DND-41 (cell line): Measurements from ENCODE around the gene TCF12.

Source experiments
- CTCF ChIP-seq: IDR thresholded peaks from 2 replicates; pipeline ENCODE4 v1.5.1; 2012; ENCODE audit warnings: borderline replicate concordance, low read length, moderate library complexity, mild to moderate bottlenecking; ENCODE audit not compliant: poor library complexity, severe bottlenecking; ENCODE audit errors: extremely low read depth
- EZH2 ChIP-seq: IDR thresholded peaks from 3 replicates; pipeline ENCODE4 v1.6.1; 2012; ENCODE audit warnings: borderline replicate concordance, low read depth, mild to moderate bottlenecking, moderate library complexity, low read length, inconsistent platforms; ENCODE audit not compliant: severe bottlenecking

- TF ChIP-seq CTCF (no peak), EZH2 (no peak)
These were observed 69.8 kb downstream of the TCF12 start for GRCh38 chr15:56988219-56988618.
